ENCODE measurements around the gene ZFP36L1.

Gene ZFP36L1

GRCh38 chr14:68794851-68795596 lies 2.2 kb upstream of the ZFP36L1 start:
- no peak for DNase-seq

- DNase-seq: peak; percentile 17
These were observed 1.4 kb upstream of the ZFP36L1 start for GRCh38 chr14:68794130-68794850.

- DNase-seq: no peak
These were observed 865 bp upstream of the ZFP36L1 start for GRCh38 chr14:68793734-68794129.

DNA sequence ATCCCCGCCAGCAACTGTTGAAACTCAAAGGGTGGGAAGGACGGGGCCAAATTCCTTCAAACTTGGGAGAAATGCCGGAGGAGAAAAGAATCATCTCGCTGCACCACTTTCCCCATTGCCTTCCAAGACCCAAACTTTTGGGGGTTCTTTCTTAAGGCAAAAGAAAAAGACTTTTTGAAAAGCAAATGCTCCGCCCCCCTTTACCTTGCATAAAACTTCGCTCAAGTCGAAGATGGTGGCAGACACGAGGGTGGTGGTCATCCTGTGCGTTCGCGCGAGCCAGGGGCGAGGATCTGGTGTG lies 239 bp downstream of the ZFP36L1 start:
- DNase-seq: no peak

GRCh38 chr14:68791902-68792677 lies 777 bp downstream of the ZFP36L1 start:
- DNase-seq: peak; percentile 27

- no peak for DNase-seq
These were observed 1.6 kb downstream of the ZFP36L1 start for GRCh38 chr14:68791078-68791901.

DNA sequence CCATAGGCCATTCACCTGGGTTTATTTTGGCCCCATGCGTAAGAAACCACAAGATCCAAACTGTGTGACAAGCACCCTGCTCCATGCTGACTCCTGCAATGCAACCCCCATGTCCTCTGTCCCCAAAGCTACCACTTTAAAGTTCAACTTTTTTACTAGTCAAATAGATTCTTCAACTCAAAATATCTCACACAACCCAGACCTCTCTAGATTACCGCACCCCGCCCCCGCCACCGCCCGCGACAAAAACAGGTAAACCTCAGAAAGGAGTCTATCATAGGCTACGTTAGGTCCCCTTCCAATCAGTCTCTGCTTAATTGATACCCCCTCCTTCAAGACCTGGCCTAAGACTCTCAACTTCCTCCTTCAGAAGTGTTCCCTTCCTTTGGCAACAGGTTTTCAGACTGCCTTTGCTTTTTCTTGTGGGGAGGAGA lies 2.2 kb downstream of the ZFP36L1 start:
- DNase-seq: no peak

- DNase-seq: no peak
These were observed 2.8 kb downstream of the ZFP36L1 start for GRCh38 chr14:68789821-68790643.

DNA sequence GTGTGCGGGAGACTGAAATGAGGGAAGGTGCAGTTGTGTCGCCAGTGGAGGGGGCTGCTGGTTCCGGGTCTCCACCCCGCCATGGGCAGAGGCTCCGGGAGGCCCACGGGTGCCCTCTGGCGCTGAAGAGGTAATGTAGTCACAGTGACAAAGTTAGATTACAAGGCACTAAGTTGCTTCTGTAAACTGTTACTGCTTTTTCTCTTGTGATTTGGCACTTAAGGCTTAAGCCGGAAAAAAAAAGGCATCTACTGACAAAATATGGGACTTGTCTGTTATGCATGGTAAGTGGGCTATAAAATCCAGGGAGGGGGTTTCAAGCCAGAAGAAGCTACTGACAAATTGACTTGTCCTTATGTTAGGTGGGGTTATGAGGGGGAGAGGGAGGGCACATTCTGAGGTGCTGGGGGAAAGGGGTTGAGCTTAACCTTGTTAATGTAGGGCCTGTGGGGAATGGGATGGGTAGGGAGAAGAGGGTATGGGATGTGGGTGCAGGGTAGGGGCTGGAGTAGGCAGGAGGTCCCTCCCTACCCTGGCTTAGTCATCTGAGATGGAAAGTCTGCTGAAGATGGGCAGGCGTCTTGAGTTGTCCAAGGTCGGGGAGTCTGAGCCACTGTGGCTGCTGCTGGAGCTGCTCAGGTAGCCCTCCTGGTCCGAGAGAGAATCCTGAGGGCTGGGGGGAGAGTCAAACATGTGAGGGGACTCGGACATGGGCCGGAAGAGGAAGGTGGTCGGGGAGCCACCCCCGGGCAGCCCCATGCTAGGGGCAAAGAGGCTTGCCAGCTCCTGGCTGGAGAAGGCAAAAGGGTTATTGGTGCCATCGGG lies 3.7 kb downstream of the ZFP36L1 start:
- peak; percentile 91 for DNase-seq

DNA sequence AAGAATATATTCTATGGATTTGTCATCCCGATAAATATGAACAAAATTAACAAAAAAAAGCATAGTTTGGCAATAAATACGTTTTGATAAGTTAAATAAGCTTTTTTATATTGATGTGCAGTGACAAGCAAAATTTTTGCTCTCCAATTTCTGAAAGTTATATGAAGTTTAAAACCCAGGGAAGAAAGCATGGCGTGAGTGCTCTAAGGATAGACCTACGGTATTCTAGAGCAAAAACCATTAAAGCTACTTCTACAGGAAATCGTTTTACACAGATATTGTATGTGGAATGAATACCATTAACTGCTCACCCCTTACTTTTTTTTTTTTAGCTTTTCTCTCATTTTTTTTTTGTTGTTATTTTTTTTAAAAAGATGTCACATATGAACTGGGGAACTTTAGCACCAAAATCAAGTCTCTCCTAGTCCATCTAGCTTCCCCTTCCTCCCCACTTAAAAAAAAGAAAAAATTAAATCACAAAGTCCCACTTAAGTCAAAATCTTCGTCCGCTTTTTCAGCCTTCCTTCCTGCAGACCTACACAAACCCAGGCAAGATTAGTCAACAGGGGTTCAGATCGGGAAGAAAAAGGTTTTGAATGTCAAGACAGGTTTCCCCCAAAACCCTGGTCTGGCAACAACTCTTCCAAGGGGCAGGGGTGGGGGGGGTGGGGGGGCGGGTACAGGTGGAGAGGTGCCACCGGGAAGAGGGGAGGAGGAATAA lies 4.4 kb downstream of the ZFP36L1 start:
- DNase-seq: no peak

GRCh38 chr14:68787092-68787992 lies 5.5 kb downstream of the ZFP36L1 start:
- DNase-seq: no peak

DNA sequence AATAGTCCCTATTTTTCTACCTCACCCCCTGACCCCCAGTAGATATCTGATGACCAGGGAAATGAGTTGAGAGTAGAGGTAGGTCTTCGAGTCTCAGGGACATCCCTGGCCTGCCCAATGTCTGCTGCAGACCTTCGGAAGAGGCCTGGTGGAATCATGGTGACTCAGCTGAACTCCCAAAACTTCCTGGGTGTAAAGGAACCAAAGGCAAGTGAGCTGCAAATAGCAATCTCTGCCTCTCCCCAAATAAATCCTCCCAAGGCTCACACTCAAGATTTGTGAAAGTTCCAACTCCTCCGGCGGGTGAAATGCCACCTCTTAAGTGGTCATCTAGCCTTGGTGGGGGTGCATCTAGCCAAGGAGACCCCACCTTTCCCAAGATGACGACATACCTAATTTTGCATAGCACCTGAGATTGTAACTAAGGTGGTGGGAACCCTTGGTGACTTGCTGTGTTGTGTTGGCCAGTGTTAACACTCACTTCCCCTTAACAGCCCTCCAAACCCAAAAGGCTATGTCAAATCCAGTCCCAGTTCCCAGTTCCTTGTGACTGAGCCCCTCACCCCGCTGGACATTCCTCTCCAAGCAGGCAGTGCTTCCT lies 6.3 kb downstream of the ZFP36L1 start:
- DNase-seq: no peak

GRCh38 chr14:68785534-68786490 lies 7.1 kb downstream of the ZFP36L1 start:
- no peak for DNase-seq

DNA sequence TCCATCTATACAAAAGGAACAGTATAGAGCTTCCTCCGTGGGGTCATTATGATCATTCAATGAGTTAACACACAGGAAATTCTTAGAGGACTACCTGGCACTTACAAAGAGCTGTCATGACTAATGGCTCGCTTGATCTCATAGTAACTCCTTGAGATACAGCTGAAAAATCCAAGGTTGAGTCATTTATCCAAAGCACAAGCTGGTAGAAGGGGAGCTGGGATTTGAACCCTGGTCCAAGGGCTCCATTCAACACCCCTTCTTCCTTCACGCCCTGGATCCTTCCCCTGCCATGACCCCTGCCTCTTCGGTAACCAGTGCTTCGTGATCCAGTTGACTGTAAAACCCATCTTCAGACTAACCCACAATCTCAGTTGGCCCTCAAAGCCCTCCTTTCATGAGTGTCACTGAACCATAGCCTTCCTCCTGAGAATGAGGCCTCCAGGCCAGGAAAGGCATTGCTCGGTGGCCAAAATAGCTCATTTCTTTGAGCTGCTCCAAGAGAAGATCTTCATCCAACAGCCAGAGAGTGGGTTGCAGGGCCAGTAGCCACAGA lies 7.8 kb downstream of the ZFP36L1 start:
- no peak for DNase-seq

DNA sequence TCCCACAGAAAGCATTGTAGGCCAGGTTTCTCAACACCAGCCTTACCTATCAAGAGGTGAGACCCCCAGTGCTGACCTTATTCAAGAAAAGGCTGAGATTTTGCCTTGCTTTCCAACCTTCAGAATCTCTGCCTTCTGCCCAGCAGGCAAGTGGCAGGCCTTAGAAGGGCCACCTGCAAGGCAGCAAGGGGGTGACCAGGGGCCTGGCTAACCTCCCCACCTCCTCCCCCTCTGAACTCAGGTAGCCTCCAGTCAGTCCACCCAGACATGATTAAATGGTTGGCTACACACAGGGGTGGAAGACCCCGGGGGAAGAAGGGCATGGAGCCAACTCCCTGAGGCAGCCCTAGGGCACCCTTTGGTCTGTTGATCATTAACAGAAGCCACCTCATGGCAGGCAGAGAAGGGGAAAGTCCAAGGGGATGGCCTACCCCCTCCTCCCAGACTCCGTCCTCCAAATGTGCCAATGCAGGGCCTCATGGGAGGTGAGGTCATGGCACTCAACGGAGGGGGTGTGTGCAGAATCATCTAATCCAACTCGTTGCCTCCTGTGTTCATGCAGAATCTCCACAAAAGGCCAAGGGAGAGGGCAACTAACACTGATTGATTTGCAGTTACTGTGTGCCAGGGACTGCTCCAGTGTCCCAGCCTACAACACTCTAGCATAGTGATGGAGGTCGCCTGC lies 8.5 kb downstream of the ZFP36L1 start:
- no peak for DNase-seq

DNA sequence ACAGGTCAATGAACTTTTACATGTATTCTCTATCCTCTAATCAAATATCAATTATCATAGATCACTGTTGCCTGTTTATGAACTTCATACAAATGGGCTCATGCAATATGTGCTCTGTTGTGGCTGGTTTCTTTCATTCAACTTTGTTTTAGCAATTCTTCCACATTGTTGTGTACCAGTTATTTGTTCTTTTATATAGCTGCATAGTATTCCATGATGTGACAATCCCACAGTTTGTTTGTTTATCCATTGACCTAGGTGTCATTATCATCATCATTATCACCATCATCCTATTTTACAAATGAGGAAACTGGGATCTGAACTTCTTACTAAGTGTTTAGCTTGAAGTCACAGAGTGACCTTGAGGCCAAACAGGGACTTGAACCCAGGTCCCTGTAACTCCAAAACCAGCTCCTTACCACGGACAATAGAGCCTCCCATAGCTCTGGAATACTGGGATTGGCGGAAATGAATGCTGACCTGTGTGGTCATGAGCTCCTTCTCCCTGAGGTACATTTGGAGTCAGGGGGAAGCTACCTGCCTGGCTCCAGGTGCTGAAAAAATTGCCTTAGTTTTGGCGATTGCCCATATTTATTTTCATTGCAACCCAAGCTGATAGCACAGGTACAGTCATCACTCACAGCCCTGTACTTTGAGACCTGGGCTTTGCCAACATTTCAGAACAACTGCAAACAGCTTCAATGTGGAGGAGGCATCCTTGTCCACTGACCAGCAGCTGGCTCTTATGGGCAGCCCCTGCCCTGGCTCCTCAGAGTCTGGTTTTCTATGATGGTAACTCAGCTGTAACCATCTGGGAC lies 9.2 kb downstream of the ZFP36L1 start:
- no peak for DNase-seq

All from NCI-H510A treated with DMSO at 0.1 percent for 48 hours (cell line).